Epithelial cell of esophagus (primary cell): Measurements from ENCODE around the gene GRM4.
"Not testable (repeated sequence)": the region's sequence is repeated elsewhere in the genome, so short reads cannot be mapped to it uniquely, and the experiment has no call there.

Experiments used
- DNase-seq: peaks from one replicate; pipeline ENCODE4 v3.0.0; 2010; ENCODE audit warnings: low read depth
- H3K4me3 ChIP-seq: 2 replicates; pipeline ENCODE4 v1.5.1; 2011; ENCODE audit warnings: mild to moderate bottlenecking, low read length, control low read depth
- TF ChIP-seq, protein P1 (sequence below): IDR thresholded peaks from 2 replicates; pipeline ENCODE4 v1.5.1; 2011; ENCODE audit warnings: low read depth, mild to moderate bottlenecking, low read length, control low read depth, inconsistent platforms; ENCODE audit not compliant: insufficient read depth; ENCODE audit errors: missing control alignments

The GRM4 gene

DNA sequence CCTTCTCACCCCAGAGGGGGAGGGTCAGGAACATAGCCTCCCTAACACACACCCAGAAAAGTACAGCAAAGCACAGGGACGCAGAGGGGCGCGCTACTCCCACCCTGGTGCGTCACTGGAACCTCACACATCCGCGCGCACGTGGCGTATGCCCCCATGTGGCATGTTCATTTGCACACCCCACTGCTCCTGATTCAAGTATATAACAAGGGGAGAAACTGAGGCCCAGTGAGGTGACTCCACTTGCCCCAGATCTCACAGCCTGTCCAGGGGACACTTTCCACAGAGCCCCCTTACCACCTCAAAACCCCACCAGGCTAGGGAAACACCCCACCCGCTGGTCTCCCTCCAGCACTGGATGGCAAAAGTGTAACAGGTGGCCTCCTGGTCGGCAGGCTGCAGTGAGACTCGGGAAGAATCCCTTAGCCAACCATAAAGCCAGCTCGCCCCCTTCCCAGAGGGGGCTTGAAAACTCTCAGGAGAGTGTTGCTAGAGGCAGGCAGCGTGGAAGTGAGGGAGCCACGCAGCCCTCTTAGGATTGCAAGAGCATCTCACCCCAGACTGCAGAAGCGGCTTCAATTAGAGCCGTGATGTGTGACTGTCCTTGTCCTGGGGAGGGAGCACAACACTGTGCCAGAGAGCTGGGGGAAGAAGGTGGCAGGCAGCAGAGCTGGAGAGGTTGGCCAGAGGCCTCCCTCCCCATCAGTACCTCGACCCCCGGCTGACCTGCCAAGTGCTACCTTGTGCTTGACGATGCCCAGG lies at the start of gene GRM4:
GRM4 (minus strand) TSS at position 67 of the 762 bp plus-strand sequence. CDS start 12,591 bp downstream, outside the sequence.
- TF ChIP-seq, protein P1, sequence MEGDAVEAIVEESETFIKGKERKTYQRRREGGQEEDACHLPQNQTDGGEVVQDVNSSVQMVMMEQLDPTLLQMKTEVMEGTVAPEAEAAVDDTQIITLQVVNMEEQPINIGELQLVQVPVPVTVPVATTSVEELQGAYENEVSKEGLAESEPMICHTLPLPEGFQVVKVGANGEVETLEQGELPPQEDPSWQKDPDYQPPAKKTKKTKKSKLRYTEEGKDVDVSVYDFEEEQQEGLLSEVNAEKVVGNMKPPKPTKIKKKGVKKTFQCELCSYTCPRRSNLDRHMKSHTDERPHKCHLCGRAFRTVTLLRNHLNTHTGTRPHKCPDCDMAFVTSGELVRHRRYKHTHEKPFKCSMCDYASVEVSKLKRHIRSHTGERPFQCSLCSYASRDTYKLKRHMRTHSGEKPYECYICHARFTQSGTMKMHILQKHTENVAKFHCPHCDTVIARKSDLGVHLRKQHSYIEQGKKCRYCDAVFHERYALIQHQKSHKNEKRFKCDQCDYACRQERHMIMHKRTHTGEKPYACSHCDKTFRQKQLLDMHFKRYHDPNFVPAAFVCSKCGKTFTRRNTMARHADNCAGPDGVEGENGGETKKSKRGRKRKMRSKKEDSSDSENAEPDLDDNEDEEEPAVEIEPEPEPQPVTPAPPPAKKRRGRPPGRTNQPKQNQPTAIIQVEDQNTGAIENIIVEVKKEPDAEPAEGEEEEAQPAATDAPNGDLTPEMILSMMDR, result no peak
- DNase-seq, result no peak
- peak within 1 kb of the TSS; percentile 26 for H3K4me3 ChIP-seq

DNA sequence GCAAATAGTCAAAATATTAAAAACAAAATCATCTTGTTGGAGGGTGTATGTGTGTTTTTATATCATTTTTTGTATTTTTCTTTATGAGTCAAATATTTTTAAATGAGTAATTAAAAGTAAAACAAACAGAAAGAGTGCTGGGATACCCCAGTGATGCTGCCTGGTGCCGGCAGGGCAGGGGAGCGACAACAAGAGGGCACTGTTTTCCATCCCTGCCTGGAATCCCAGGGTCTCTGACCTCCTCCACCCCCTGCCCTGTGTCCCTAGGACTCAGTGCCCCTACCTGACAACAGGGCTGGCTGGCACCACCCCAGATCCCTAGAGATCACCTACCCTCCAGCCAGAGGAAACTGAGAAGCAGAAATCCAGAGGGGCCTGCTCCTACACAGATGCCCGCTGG lies 48.9 kb upstream of the GRM4 start:
- TF ChIP-seq, protein P1, result no peak
- no peak for DNase-seq
- no peak overlapping the region for H3K4me3 ChIP-seq

DNA sequence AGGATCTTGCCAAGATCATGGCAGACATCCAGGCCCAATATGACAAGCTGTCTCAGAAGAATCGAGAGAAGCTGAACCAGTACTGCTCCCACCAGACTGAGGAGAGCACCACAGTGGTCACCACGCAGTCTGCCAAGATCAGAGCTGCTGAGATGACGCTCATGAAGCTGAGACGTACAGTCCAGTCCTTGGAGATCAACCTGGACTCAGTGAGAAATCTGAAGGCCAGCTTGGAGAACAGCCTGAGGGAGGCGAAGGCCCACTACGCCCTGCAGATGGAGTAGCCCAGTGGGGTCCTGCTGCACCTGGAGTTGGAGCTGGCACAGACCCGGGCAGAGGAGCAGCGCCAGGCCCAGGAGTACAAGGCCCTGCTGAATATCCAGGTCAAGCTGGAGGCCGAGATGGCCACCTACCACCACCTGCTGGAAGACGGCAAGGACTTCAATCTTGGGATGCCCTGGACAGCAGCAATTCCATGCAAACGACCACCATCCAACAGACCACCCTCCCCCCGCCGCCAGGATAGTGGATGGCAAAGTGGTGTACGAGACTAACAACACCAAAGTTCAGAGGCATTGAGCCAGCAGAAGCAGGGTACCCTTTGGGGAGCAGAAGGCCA lies 44.7 kb upstream of the GRM4 start:
- H3K4me3 ChIP-seq, result no peak overlapping the region
- TF ChIP-seq, protein P1, result no peak
- DNase-seq, result no peak

DNA sequence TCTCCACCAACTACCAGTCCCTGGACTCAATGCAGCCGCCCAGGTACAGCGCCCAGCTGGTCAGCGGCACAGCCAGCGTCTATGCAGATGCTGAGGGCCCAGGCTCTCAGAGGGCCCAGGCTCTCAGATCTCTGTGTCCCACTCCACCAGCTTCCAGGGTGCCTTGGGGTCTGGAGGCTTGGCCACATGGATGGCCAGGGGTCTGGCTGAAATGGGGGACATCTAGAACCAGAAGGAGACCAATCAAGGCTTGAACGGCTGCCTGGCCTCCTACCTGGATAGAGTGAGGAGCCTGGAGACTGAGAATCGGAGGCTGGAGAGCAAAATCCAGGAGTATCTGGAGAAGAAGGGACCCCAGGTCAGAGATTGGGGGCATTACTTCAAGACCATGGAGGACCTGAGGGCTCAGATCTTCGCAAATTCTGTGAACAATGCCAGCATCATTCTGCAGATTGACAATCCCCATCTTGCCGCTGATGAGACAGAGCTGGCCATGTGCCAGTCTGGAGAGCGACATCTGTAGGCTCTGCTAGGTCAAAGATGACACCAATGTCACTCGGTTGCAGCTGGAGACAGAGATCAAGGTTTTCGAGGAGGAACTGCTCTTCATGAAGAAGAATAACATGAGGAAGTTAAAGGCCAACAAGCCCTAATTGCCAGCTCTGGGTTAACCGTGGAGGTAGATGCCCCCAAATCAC lies 44.1 kb upstream of the GRM4 start:
- no peak for DNase-seq
- H3K4me3 ChIP-seq, result no peak overlapping the region
- TF ChIP-seq, protein P1, result no peak

DNA sequence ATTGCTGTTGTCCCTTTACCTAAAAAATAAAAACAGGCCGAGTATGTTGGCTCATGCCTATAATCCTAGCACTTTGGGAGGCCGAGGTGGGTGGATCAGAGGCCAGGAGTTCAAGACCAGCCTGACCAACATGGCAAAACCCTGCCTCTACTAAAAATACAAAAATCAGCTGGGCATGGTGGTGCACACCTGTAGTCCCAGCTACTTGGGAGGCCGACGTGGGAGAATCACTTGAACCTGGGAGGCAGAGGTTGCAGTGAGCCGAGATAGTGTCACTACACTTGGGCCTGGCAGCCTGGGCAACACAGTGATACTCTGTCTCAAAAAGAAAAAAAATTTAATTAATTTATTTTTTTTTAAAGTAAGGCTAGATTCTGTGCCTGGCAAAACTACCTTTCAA lies 38.8 kb upstream of the GRM4 start:
- H3K4me3 ChIP-seq, result not testable (repeated sequence)

DNA sequence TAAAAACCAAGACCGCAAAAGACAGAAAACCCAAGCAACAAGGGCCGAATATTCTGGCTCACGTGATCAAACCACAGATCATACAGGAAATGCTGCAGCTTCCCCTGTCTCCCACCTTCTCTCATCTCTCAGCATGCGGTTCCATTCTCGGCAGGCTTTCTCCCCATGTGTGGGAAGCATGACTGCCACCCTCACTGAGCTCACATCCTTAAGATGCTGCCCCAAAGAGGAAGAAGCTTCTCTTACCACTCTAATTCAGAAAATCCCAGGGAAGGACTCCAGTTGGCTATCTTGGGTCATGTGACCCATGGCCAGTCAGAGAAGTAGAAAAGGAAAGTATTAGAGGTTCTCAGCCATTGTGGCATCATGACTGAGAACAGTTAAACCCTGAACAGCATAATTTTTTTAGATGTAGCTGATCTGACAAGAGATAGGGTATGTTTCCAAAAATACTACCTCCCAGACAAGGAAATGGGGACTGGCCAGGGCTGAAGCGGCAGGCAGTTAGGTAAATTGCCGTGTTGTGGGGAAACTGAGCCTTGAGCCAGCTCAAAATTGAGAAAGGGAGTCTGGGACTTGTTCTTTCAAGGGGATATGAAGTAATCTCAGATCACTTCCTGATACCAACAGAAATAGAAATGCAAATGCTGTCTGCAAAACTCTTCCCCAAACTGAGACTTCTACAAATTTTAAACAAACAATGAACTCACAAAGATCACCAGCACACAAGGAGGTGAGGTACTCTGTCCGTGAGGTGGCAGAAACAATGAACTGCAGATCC lies 37.1 kb upstream of the GRM4 start:
- H3K4me3 ChIP-seq, result no peak overlapping the region
- no peak for DNase-seq
- TF ChIP-seq, protein P1, result no peak

More for the DNA sequence above, 38.8 kb upstream of the GRM4 start:
- not testable (repeated sequence) for DNase-seq

DNA sequence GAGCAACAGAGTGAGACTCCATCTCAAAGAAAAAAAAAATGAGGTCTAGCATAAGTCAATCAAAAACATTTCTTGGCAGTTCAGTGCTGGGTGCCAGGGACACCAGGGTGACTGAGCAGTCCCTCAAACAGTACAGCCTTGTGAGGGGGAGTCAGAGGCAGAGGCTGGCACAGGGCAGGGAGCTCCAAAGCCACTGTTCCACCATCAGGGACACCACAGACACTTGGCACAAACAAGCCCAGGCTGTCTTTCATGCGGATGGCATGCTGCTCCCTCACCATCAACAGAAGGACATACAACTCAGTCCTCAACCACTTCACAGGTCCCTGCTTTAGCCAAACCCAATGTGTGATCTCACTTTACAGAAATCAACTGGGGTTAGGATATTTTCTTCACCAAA lies 36.0 kb upstream of the GRM4 start:
- no peak overlapping the region for H3K4me3 ChIP-seq
- no peak for DNase-seq
- TF ChIP-seq, protein P1, result no peak
